ENCODE results near the gene INTS3. TPM values are rescaled to one million over a fixed set of nuclear protein-coding genes. Genes with fewer than 3 reads are reported as not detected.

Gene INTS3
- total RNA-seq, 1 experiment from 2014 or later: 56.7 TPM

- ChIA-PET POLR2A (ENCODE audit: low non-redundant PET) (interaction anchor here (0.5 kb wide), 1 partner anchor 168 kb away, joined by 4 read pairs; no protein-coding TSS in a partner anchor), CTCF (interaction anchor here (0.6 kb wide), 1 partner anchor 184 kb away, joined by 3 read pairs; the partner anchor contains the start of gene RAB13)
- H3K36me3 ChIP-seq (ENCODE audit: insufficient read depth, low read length, poor library complexity, severe bottlenecking): peaks cover 2% of the 10 kb centered on the region
- no TSS peak for BruUV-seq (replicated peaks)
- no peaks in the 10 kb centered on the region for H3K9me3 ChIP-seq (ENCODE audit: low read depth, low read length, poor library complexity, severe bottlenecking)
- no peak overlapping the region for H3K4me3 ChIP-seq (ENCODE audit: low read depth, low read length, poor library complexity, severe bottlenecking)
- H3K27me3 ChIP-seq (replicated peaks; ENCODE audit: insufficient read depth, low read depth, low read length, poor library complexity): no peaks in the 10 kb centered on the region
- no peak for DNase-seq (ENCODE audit: low spot score)
- H3K4me1 ChIP-seq (ENCODE audit: insufficient read depth, low read length, poor library complexity, severe bottlenecking): peaks cover 7% of the 10 kb centered on the region
- H3K27ac ChIP-seq (ENCODE audit: low read depth, low read length, poor library complexity, severe bottlenecking): no peak overlapping the region
- TF ChIP-seq, protein P1, sequence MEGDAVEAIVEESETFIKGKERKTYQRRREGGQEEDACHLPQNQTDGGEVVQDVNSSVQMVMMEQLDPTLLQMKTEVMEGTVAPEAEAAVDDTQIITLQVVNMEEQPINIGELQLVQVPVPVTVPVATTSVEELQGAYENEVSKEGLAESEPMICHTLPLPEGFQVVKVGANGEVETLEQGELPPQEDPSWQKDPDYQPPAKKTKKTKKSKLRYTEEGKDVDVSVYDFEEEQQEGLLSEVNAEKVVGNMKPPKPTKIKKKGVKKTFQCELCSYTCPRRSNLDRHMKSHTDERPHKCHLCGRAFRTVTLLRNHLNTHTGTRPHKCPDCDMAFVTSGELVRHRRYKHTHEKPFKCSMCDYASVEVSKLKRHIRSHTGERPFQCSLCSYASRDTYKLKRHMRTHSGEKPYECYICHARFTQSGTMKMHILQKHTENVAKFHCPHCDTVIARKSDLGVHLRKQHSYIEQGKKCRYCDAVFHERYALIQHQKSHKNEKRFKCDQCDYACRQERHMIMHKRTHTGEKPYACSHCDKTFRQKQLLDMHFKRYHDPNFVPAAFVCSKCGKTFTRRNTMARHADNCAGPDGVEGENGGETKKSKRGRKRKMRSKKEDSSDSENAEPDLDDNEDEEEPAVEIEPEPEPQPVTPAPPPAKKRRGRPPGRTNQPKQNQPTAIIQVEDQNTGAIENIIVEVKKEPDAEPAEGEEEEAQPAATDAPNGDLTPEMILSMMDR (conservative IDR thresholded peaks at IDR 0.05; ENCODE audit: low read depth, low read length): no peak
- no peak for TF ChIP-seq EZH2 (IDR thresholded peaks at IDR 0.05; ENCODE audit: borderline replicate concordance, low read depth, low read length, poor library complexity, severe bottlenecking)
- intact Hi-C loops (cut with micrococcal nuclease; ENCODE audit: unreplicated experiment): no loop called here
Observed at GRCh38 chr1:153801786-153802697, 74.2 kb downstream of the INTS3 start.

GRCh38 chr1:153803470-153804056 lies 75.7 kb downstream of the INTS3 start:
- no TSS peak for BruUV-seq (replicated peaks)
- H3K9me3 ChIP-seq (ENCODE audit: low read depth, low read length, poor library complexity, severe bottlenecking): no peaks in the 10 kb centered on the region
- no peak overlapping the region for H3K27ac ChIP-seq (ENCODE audit: low read depth, low read length, poor library complexity, severe bottlenecking)
- H3K4me1 ChIP-seq (ENCODE audit: insufficient read depth, low read length, poor library complexity, severe bottlenecking): peaks cover 7% of the 10 kb centered on the region
- H3K4me3 ChIP-seq (ENCODE audit: low read depth, low read length, poor library complexity, severe bottlenecking): no peak overlapping the region
- peaks cover 11% of the 10 kb centered on the region for H3K36me3 ChIP-seq (ENCODE audit: insufficient read depth, low read length, poor library complexity, severe bottlenecking)
- TF ChIP-seq, protein P1 (conservative IDR thresholded peaks at IDR 0.05; ENCODE audit: low read depth, low read length): no peak
- TF ChIP-seq EZH2 (IDR thresholded peaks at IDR 0.05; ENCODE audit: borderline replicate concordance, low read depth, low read length, poor library complexity, severe bottlenecking): no peak
- CTCF ChIA-PET: no interaction called here
- intact Hi-C loops (cut with micrococcal nuclease; ENCODE audit: unreplicated experiment): no loop called here
- H3K27me3 ChIP-seq (replicated peaks; ENCODE audit: insufficient read depth, low read depth, low read length, poor library complexity): no peaks in the 10 kb centered on the region
- POLR2A ChIA-PET (ENCODE audit: low non-redundant PET): no interaction called here
- DNase-seq (ENCODE audit: low spot score): no peak

DNA sequence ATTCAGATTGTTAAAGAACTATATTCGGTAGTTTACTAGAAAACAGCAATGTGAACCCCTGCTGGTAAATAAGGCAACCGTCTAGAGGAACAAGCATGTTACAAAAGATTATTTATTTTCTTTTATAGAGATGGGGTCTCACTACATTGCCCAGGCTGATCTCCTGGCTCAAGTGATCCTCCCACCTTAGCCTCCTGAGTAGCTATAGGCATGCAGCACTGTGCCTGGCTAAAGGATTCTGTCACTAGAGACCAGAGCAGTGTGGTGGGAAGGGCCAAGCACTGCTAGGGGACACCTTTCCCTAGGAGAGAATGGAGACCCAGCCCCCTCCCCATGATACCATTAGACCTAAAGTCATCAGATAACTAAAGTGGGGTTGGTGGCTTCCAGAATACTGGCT lies 76.3 kb downstream of the INTS3 start:
- CTCF ChIA-PET: no interaction called here
- no peak for TF ChIP-seq EZH2 (IDR thresholded peaks at IDR 0.05; ENCODE audit: borderline replicate concordance, low read depth, low read length, poor library complexity, severe bottlenecking)
- TF ChIP-seq, protein P1 (conservative IDR thresholded peaks at IDR 0.05; ENCODE audit: low read depth, low read length): no peak
- no TSS peak for BruUV-seq (replicated peaks)
- H3K9me3 ChIP-seq (ENCODE audit: low read depth, low read length, poor library complexity, severe bottlenecking): no peaks in the 10 kb centered on the region
- H3K27me3 ChIP-seq (replicated peaks; ENCODE audit: insufficient read depth, low read depth, low read length, poor library complexity): no peaks in the 10 kb centered on the region
- DNase-seq (ENCODE audit: low spot score): no peak
- H3K27ac ChIP-seq (ENCODE audit: low read depth, low read length, poor library complexity, severe bottlenecking): no peak overlapping the region
- H3K4me1 ChIP-seq (ENCODE audit: insufficient read depth, low read length, poor library complexity, severe bottlenecking): peaks cover 7% of the 10 kb centered on the region
- no peak overlapping the region for H3K4me3 ChIP-seq (ENCODE audit: low read depth, low read length, poor library complexity, severe bottlenecking)
- H3K36me3 ChIP-seq (ENCODE audit: insufficient read depth, low read length, poor library complexity, severe bottlenecking): peaks cover 17% of the 10 kb centered on the region
- intact Hi-C loops (cut with micrococcal nuclease; ENCODE audit: unreplicated experiment): no loop called here
- POLR2A ChIA-PET (ENCODE audit: low non-redundant PET): no interaction called here

Measured in A673 (cell line).